HFF-Myc (cell line): Measurements from ENCODE around the gene COX10.

ENCODE experiments used
- DNase-seq: peaks from one replicate; pipeline ENCODE4 v3.0.0-alpha.2; 2011; ENCODE audit warnings: low read depth; ENCODE audit errors: extremely low read depth
- H3K4me3 ChIP-seq: replicated peaks from 2 replicates; pipeline ENCODE4 v1.5.1; 2011; ENCODE audit warnings: low read depth, mild to moderate bottlenecking, control low read depth, low read length
- TF ChIP-seq, protein P1 (sequence below): IDR thresholded peaks from 2 replicates; pipeline ENCODE4 v1.5.1; 2012; ENCODE audit warnings: mild to moderate bottlenecking, low read depth, low read length, control low read depth; ENCODE audit errors: missing control alignments

Gene COX10

DNA sequence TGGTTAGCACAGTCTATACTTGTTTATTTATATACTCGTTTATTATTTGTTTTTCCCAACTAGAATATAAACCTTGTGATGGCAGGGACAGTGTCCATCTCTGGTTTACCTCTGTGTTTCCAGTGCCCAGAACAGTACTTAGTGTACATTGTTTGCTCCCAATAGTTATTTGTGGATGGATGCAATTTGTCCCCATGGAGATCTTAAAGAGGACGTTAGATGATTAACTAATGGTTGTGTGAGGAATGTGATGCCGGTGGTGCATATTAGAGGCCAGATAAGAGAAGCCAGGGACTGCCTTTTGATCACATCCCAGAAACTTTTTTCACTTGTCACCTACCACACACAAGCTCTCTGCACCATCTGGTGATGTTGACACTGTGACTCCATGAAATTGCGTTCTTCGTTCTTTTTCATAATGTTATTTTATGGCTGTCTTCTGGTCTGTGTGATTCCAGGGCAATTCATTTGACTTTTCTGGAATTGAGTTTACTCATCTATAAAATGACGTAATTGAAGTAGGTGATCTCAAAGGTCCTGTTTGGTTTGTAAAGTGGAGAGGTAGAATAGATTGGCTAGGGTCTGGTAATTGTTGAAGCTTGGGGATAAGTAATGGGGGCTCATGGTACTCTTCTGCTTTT, 1.2 kb downstream of the COX10 start:
- H3K4me3 ChIP-seq = peak overlapping the region; percentile 78
- DNase-seq = no peak
- TF ChIP-seq, protein P1, sequence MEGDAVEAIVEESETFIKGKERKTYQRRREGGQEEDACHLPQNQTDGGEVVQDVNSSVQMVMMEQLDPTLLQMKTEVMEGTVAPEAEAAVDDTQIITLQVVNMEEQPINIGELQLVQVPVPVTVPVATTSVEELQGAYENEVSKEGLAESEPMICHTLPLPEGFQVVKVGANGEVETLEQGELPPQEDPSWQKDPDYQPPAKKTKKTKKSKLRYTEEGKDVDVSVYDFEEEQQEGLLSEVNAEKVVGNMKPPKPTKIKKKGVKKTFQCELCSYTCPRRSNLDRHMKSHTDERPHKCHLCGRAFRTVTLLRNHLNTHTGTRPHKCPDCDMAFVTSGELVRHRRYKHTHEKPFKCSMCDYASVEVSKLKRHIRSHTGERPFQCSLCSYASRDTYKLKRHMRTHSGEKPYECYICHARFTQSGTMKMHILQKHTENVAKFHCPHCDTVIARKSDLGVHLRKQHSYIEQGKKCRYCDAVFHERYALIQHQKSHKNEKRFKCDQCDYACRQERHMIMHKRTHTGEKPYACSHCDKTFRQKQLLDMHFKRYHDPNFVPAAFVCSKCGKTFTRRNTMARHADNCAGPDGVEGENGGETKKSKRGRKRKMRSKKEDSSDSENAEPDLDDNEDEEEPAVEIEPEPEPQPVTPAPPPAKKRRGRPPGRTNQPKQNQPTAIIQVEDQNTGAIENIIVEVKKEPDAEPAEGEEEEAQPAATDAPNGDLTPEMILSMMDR = no peak

DNA sequence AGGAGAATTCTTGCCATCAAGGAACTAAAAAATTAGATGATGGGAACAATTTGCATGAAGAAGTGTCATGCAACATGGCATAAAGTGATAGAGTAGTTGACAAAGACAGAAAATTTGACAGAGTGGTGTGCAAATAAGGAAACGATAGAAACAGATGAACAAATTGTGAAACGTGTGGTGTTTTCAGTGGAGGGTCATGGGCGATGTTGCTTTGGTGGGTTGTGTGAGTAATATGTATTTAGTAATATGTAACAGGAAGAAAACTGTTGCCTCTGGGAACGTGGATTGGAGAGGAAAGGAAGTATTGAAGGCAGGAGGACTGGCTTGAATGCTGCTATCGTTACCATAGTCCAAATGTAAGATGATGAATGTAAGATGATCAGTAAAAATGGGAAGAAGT, 3.6 kb downstream of the COX10 start:
- TF ChIP-seq, protein P1 = no peak
- no peak overlapping the region for H3K4me3 ChIP-seq
- no peak for DNase-seq

GRCh38 chr17:14078027-14078426, 8.7 kb downstream of the COX10 start:
- TF ChIP-seq, protein P1 = no peak

GRCh38 chr17:14080847-14081251, 11.5 kb downstream of the COX10 start:
- TF ChIP-seq, protein P1 = no peak
- H3K4me3 ChIP-seq = no peak overlapping the region
- DNase-seq = peak; percentile 29

More at GRCh38 chr17:14078027-14078426, 8.7 kb downstream of the COX10 start:
- no peak for DNase-seq
- no peak overlapping the region for H3K4me3 ChIP-seq

- TF ChIP-seq, protein P1 = no peak
- H3K4me3 ChIP-seq = no peak overlapping the region
- DNase-seq = no peak
Measured at GRCh38 chr17:14082848-14083247, 13.5 kb downstream of the COX10 start.

DNA sequence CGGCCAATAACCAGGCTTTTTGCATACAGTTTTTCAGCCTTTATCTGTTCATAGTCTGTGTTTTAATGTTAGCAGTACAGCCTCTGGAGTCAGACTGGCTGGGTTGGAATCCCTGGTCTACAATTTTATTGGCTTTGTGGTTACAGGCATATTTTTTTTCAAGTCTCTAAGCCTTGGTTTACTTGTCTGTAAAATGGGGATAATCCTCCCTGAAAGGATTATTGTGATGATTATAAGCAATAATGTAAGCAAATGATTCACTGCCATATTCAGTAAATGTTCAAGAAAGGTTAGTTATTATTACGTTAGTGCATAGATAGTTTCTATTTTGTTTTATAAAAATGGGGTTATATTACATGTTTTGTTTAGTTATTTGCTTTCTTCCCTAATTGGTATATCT, 15.7 kb downstream of the COX10 start:
- no peak for DNase-seq
- TF ChIP-seq, protein P1 = no peak
- no peak overlapping the region for H3K4me3 ChIP-seq

DNA sequence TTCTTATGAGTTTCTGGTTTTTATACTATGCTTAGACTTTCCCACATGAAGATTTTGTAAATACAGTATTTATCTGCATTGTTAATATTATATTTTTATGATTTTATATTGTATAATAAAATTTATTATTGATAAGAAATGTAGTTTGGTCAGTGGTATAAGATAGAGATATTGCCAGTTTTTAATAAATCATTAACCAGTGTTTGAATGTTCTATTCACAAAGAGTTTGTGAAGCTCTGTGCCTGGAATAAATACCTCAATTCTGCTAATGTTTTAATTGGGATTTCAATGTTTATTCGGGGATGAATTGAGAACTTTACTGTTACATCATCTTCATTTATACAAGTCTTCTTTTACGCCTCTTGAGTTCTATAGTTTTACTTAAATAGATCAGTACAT, 16.9 kb downstream of the COX10 start:
- TF ChIP-seq, protein P1 = no peak
- DNase-seq = no peak

More for the DNA sequence above, 16.9 kb downstream of the COX10 start:
- H3K4me3 ChIP-seq = no peak overlapping the region
